Activated naive CD8-positive, alpha-beta T cell (primary cell): Measurements from ENCODE around the gene MTHFSD.

ENCODE experiments used
- H3K27ac Mint-ChIP-seq: one replicate; pipeline ENCODE4 v1.8.0; 2021; ENCODE audit warnings: mixed read lengths
- H3K27me3 Mint-ChIP-seq: one replicate; pipeline ENCODE4 v1.8.0; 2021; ENCODE audit warnings: mixed read lengths
- H3K36me3 Mint-ChIP-seq: one replicate; pipeline ENCODE4 v1.8.0; 2021; ENCODE audit warnings: mixed read lengths
- H3K4me1 Mint-ChIP-seq: one replicate; pipeline ENCODE4 v1.8.0; 2021; ENCODE audit warnings: low read depth, mixed read lengths
- H3K4me3 Mint-ChIP-seq: one replicate; pipeline ENCODE4 v1.8.0; 2021; ENCODE audit warnings: mild to moderate bottlenecking, mixed read lengths
- H3K9me3 Mint-ChIP-seq: one replicate; pipeline ENCODE4 v1.8.0; 2021; ENCODE audit warnings: low read depth, mixed read lengths

The MTHFSD gene

GRCh38 chr16:86495756-86496261 is 59.2 kb downstream of the MTHFSD start:
- H3K27ac Mint-ChIP-seq, result peak overlapping the region; percentile 17
- H3K27me3 Mint-ChIP-seq, result peaks cover 48% of the 10 kb centered on the region
- no peaks in the 10 kb centered on the region for H3K36me3 Mint-ChIP-seq
- H3K9me3 Mint-ChIP-seq, result no peaks in the 10 kb centered on the region
- H3K4me1 Mint-ChIP-seq, result peaks cover 6% of the 10 kb centered on the region
- H3K4me3 Mint-ChIP-seq, result no peak overlapping the region

- Mint-ChIP-seq H3K27ac (no peak overlapping the region), H3K27me3 (peaks cover 47% of the 10 kb centered on the region), H3K4me1 (peaks cover 6% of the 10 kb centered on the region), H3K4me3 (no peak overlapping the region), H3K9me3 (no peaks in the 10 kb centered on the region), H3K36me3 (no peaks in the 10 kb centered on the region)
Observed at GRCh38 chr16:86495357-86495701, 59.7 kb downstream of the MTHFSD start.

- Mint-ChIP-seq H3K4me3 (no peak overlapping the region), H3K4me1 (peaks cover 6% of the 10 kb centered on the region), H3K36me3 (no peaks in the 10 kb centered on the region), H3K9me3 (no peaks in the 10 kb centered on the region), H3K27ac (no peak overlapping the region), H3K27me3 (peaks cover 45% of the 10 kb centered on the region)
Observed at GRCh38 chr16:86494565-86495356, 60.3 kb downstream of the MTHFSD start.

GRCh38 chr16:86494039-86494564 is 60.9 kb downstream of the MTHFSD start:
- Mint-ChIP-seq H3K27ac (no peak overlapping the region), H3K27me3 (peaks cover 46% of the 10 kb centered on the region), H3K4me3 (no peak overlapping the region), H3K36me3 (no peaks in the 10 kb centered on the region), H3K4me1 (peaks cover 6% of the 10 kb centered on the region), H3K9me3 (no peaks in the 10 kb centered on the region)

GRCh38 chr16:86492961-86493629 is 61.9 kb downstream of the MTHFSD start:
- H3K27me3 Mint-ChIP-seq, result peaks cover 43% of the 10 kb centered on the region
- H3K36me3 Mint-ChIP-seq, result no peaks in the 10 kb centered on the region

GRCh38 chr16:86492267-86492960 is 62.6 kb downstream of the MTHFSD start:
- Mint-ChIP-seq H3K9me3 (no peaks in the 10 kb centered on the region), H3K27me3 (peaks cover 43% of the 10 kb centered on the region), H3K4me1 (peaks cover 6% of the 10 kb centered on the region), H3K36me3 (no peaks in the 10 kb centered on the region), H3K27ac (no peak overlapping the region), H3K4me3 (no peak overlapping the region)

More at GRCh38 chr16:86492961-86493629, 61.9 kb downstream of the MTHFSD start:
- H3K9me3 Mint-ChIP-seq, result no peaks in the 10 kb centered on the region
- H3K4me1 Mint-ChIP-seq, result peaks cover 6% of the 10 kb centered on the region
- no peak overlapping the region for H3K27ac Mint-ChIP-seq
- H3K4me3 Mint-ChIP-seq, result no peak overlapping the region

- peaks cover 43% of the 10 kb centered on the region for H3K27me3 Mint-ChIP-seq
- no peak overlapping the region for H3K27ac Mint-ChIP-seq
- peaks cover 4% of the 10 kb centered on the region for H3K4me1 Mint-ChIP-seq
- H3K9me3 Mint-ChIP-seq, result no peaks in the 10 kb centered on the region
- no peak overlapping the region for H3K4me3 Mint-ChIP-seq
- H3K36me3 Mint-ChIP-seq, result no peaks in the 10 kb centered on the region
Observed at GRCh38 chr16:86491640-86492023, 63.4 kb downstream of the MTHFSD start.

- H3K4me3 Mint-ChIP-seq, result no peak overlapping the region
Observed at GRCh38 chr16:86490859-86491639, 64.0 kb downstream of the MTHFSD start.

GRCh38 chr16:86485746-86486145 is 69.3 kb downstream of the MTHFSD start:
- Mint-ChIP-seq H3K9me3 (no peaks in the 10 kb centered on the region), H3K27ac (no peak overlapping the region), H3K4me3 (no peak overlapping the region), H3K27me3 (peaks cover 16% of the 10 kb centered on the region), H3K36me3 (no peaks in the 10 kb centered on the region), H3K4me1 (no peaks in the 10 kb centered on the region)

More at GRCh38 chr16:86490859-86491639, 64.0 kb downstream of the MTHFSD start:
- Mint-ChIP-seq H3K9me3 (no peaks in the 10 kb centered on the region), H3K36me3 (no peaks in the 10 kb centered on the region), H3K27me3 (peaks cover 42% of the 10 kb centered on the region), H3K4me1 (peaks cover 3% of the 10 kb centered on the region), H3K27ac (no peak overlapping the region)

- H3K4me1 Mint-ChIP-seq, result no peaks in the 10 kb centered on the region
- no peaks in the 10 kb centered on the region for H3K36me3 Mint-ChIP-seq
- H3K4me3 Mint-ChIP-seq, result no peak overlapping the region
- H3K27ac Mint-ChIP-seq, result no peak overlapping the region
- peaks cover 11% of the 10 kb centered on the region for H3K27me3 Mint-ChIP-seq
- H3K9me3 Mint-ChIP-seq, result no peaks in the 10 kb centered on the region
Observed at GRCh38 chr16:86484240-86484639, 70.8 kb downstream of the MTHFSD start.

GRCh38 chr16:86481607-86482006 is 73.4 kb downstream of the MTHFSD start:
- Mint-ChIP-seq H3K9me3 (no peaks in the 10 kb centered on the region), H3K36me3 (no peaks in the 10 kb centered on the region), H3K4me3 (no peak overlapping the region), H3K27ac (no peak overlapping the region), H3K27me3 (peaks cover 22% of the 10 kb centered on the region), H3K4me1 (no peaks in the 10 kb centered on the region)

- Mint-ChIP-seq H3K9me3 (no peaks in the 10 kb centered on the region), H3K4me3 (no peak overlapping the region), H3K27me3 (peaks cover 27% of the 10 kb centered on the region), H3K27ac (no peak overlapping the region), H3K36me3 (no peaks in the 10 kb centered on the region), H3K4me1 (no peaks in the 10 kb centered on the region)
Observed at GRCh38 chr16:86480444-86480843, 74.6 kb downstream of the MTHFSD start.
